ENCODE measurements around the gene APMAP. TPM values are rescaled to one million over a fixed set of nuclear protein-coding genes. Genes with fewer than 3 reads are reported as not detected.

Gene APMAP
- polyA plus RNA-seq, 1 of the 3 experiments (the other 2 are of a cell fraction): 107 TPM

GRCh38 chr20:25011831-25012241, 19.3 kb upstream of the APMAP start:
- ChIA-PET POLR2A (no interaction called here), CTCF (interaction anchor here (3.0 kb wide), 1 partner anchor 16 kb away, joined by 9 read pairs; no protein-coding TSS in a partner anchor)
- WGBS (ENCODE audit: low lambda C conversion rate): 77% methylated on average over 5 of the region's 12 CpGs
- Histone ChIP-seq H3K4me3 (ENCODE audit: low read depth in 2 of 2, low read length in 1 of 2) (no peak overlapping the region), H2AFZ (ENCODE audit: low read depth) (no peak overlapping the region), H3K4me1 (ENCODE audit: control insufficient read depth in 1 of 2, insufficient read depth in 2 of 2, low read depth in 1 of 2, low read length in 1 of 2) (no peaks in the 10 kb centered on the region; a peak in 1 of 4 replicates), H3K27ac (ENCODE audit: low read depth in 2 of 2, low read length in 1 of 2) (no peak overlapping the region), H3K9ac (no peak overlapping the region), H3F3A (replicated peaks; ENCODE audit: insufficient read depth) (no peaks in the 10 kb centered on the region), H4K20me1 (ENCODE audit: insufficient read depth) (no peaks in the 10 kb centered on the region), H3K4me2 (no peak overlapping the region), H3K36me3 (replicated peaks in 1 of 2; ENCODE audit: control insufficient read depth in 1 of 2, insufficient read depth in 2 of 2, low read length in 1 of 2) (no peaks in the 10 kb centered on the region), H3K9me3 (no peaks in the 10 kb centered on the region), H3K9me2 (no peaks in the 10 kb centered on the region), H3K27me3 (ENCODE audit: insufficient read depth) (no peaks in the 10 kb centered on the region), H3K79me2 (ENCODE audit: insufficient read depth) (no peaks in the 10 kb centered on the region)
- no peak for DNase-seq
- TF ChIP-seq FOXM1 (IDR thresholded peaks at IDR 0.05; ENCODE audit: low read depth) (no peak), REST (IDR thresholded peaks at IDR 0.05; ENCODE audit: low read depth, low read length) (no peak), RCOR1 (IDR thresholded peaks at IDR 0.05; ENCODE audit: low read length) (no peak), CTCF (IDR thresholded peaks at IDR 0.05) (no peak), USF1 (IDR thresholded peaks at IDR 0.05; ENCODE audit: borderline replicate concordance, low read depth) (no peak), SMC3 (IDR thresholded peaks at IDR 0.05; ENCODE audit: low read depth, low read length) (no peak), MEF2A (IDR thresholded peaks at IDR 0.05; ENCODE audit: borderline replicate concordance, low read depth) (no peak), MAX (IDR thresholded peaks at IDR 0.05; ENCODE audit: low read depth) (no peak), ELF1 (IDR thresholded peaks at IDR 0.05) (no peak), NRF1 (IDR thresholded peaks at IDR 0.05; ENCODE audit: low read depth, low read length) (no peak), SIN3A (IDR thresholded peaks at IDR 0.05; ENCODE audit: borderline replicate concordance, low read depth, low read length) (no peak), TCF12 (IDR thresholded peaks at IDR 0.05) (no peak), GABPA (IDR thresholded peaks at IDR 0.05; ENCODE audit: low read depth) (no peak)
- TF ChIP-seq, protein P1, sequence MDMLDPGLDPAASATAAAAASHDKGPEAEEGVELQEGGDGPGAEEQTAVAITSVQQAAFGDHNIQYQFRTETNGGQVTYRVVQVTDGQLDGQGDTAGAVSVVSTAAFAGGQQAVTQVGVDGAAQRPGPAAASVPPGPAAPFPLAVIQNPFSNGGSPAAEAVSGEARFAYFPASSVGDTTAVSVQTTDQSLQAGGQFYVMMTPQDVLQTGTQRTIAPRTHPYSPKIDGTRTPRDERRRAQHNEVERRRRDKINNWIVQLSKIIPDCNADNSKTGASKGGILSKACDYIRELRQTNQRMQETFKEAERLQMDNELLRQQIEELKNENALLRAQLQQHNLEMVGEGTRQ (IDR thresholded peaks at IDR 0.05; ENCODE audit: borderline replicate concordance, low read depth, low read length): no peak
